Measurements from ENCODE around the gene AFF3.

DNA sequence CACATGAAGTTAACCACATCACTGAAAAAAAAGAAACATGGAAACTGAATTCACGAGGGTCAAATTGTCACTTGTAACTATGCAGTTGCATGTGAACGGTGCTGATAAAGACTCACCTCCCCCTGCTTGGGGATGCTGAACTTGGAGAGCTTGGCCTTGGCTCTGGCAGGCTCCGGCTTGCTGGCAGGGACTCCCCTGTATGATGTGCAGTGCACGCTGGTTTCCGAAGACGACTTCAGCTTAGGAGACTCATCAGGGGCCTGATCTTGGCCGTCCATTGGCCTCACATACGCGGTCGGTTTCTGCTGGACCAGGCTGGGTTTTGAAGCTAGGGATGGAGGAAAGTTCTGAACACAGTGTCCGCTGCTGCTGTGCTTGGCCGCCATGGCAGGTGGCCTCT, 135.9 kb downstream of the AFF3 start:
- no peak for TF ChIP-seq CTCF (IDR thresholded peaks at IDR 0.05)
- no peak for TF ChIP-seq POLR2A (IDR thresholded peaks at IDR 0.05)
